ENCODE measurements around the gene TNIP2.

TNIP2 gene

GRCh38 chr4:2725380-2725779 lies 30.8 kb downstream of the TNIP2 start:
- no peaks in the 10 kb centered on the region for H3K27me3 ChIP-seq (ENCODE audit: control insufficient read depth, insufficient read depth, low read length)
- peaks cover 24% of the 10 kb centered on the region for H3K36me3 ChIP-seq (ENCODE audit: control insufficient read depth, insufficient read depth, low read length)
- H3K9me3 ChIP-seq (ENCODE audit: control insufficient read depth, insufficient read depth, low read length): no peaks in the 10 kb centered on the region
- H3K27ac ChIP-seq (ENCODE audit: low read depth, low read length): no peak overlapping the region
- no peaks in the 10 kb centered on the region for H3K4me1 ChIP-seq (ENCODE audit: control insufficient read depth, insufficient read depth, low read length)
- no peak overlapping the region for H3K9ac ChIP-seq (ENCODE audit: low read depth, low read length)
- H3K4me3 ChIP-seq (ENCODE audit: low read depth, low read length): no peak overlapping the region

- Histone ChIP-seq H3K4me1 (ENCODE audit: control insufficient read depth, insufficient read depth, low read length) (no peaks in the 10 kb centered on the region), H3K27ac (ENCODE audit: low read depth, low read length) (no peak overlapping the region), H3K27me3 (ENCODE audit: control insufficient read depth, insufficient read depth, low read length) (no peaks in the 10 kb centered on the region), H3K9me3 (ENCODE audit: control insufficient read depth, insufficient read depth, low read length) (no peaks in the 10 kb centered on the region), H3K9ac (ENCODE audit: low read depth, low read length) (no peak overlapping the region), H3K36me3 (ENCODE audit: control insufficient read depth, insufficient read depth, low read length) (peaks cover 33% of the 10 kb centered on the region), H3K4me3 (ENCODE audit: low read depth, low read length) (no peak overlapping the region)
Observed at GRCh38 chr4:2723751-2724150, 32.4 kb downstream of the TNIP2 start.

- no peak overlapping the region for H3K4me3 ChIP-seq (ENCODE audit: low read depth, low read length)
- H3K4me1 ChIP-seq (ENCODE audit: control insufficient read depth, insufficient read depth, low read length): no peaks in the 10 kb centered on the region
- H3K27me3 ChIP-seq (ENCODE audit: control insufficient read depth, insufficient read depth, low read length): no peaks in the 10 kb centered on the region
- peaks cover 46% of the 10 kb centered on the region for H3K36me3 ChIP-seq (ENCODE audit: control insufficient read depth, insufficient read depth, low read length)
- no peaks in the 10 kb centered on the region for H3K9me3 ChIP-seq (ENCODE audit: control insufficient read depth, insufficient read depth, low read length)
- no peak overlapping the region for H3K27ac ChIP-seq (ENCODE audit: low read depth, low read length)
- no peak overlapping the region for H3K9ac ChIP-seq (ENCODE audit: low read depth, low read length)
Observed at GRCh38 chr4:2722033-2722432, 34.1 kb downstream of the TNIP2 start.

- Histone ChIP-seq H3K4me1 (ENCODE audit: control insufficient read depth, insufficient read depth, low read length) (no peaks in the 10 kb centered on the region), H3K36me3 (ENCODE audit: control insufficient read depth, insufficient read depth, low read length) (peaks cover 51% of the 10 kb centered on the region), H3K27me3 (ENCODE audit: control insufficient read depth, insufficient read depth, low read length) (no peaks in the 10 kb centered on the region), H3K4me3 (ENCODE audit: low read depth, low read length) (no peak overlapping the region), H3K9ac (ENCODE audit: low read depth, low read length) (no peak overlapping the region), H3K27ac (ENCODE audit: low read depth, low read length) (no peak overlapping the region), H3K9me3 (ENCODE audit: control insufficient read depth, insufficient read depth, low read length) (no peaks in the 10 kb centered on the region)
Observed at GRCh38 chr4:2721586-2721985, 34.5 kb downstream of the TNIP2 start.

GRCh38 chr4:2716236-2716635 lies 39.9 kb downstream of the TNIP2 start:
- peaks cover 49% of the 10 kb centered on the region for H3K36me3 ChIP-seq (ENCODE audit: control insufficient read depth, insufficient read depth, low read length)
- H3K27ac ChIP-seq (ENCODE audit: low read depth, low read length): no peak overlapping the region
- H3K9me3 ChIP-seq (ENCODE audit: control insufficient read depth, insufficient read depth, low read length): no peaks in the 10 kb centered on the region
- H3K4me1 ChIP-seq (ENCODE audit: control insufficient read depth, insufficient read depth, low read length): no peaks in the 10 kb centered on the region
- no peak overlapping the region for H3K4me3 ChIP-seq (ENCODE audit: low read depth, low read length)
- no peak overlapping the region for H3K9ac ChIP-seq (ENCODE audit: low read depth, low read length)
- no peaks in the 10 kb centered on the region for H3K27me3 ChIP-seq (ENCODE audit: control insufficient read depth, insufficient read depth, low read length)

- Histone ChIP-seq H3K9ac (ENCODE audit: low read depth, low read length) (no peak overlapping the region), H3K27me3 (ENCODE audit: control insufficient read depth, insufficient read depth, low read length) (no peaks in the 10 kb centered on the region), H3K27ac (ENCODE audit: low read depth, low read length) (no peak overlapping the region), H3K9me3 (ENCODE audit: control insufficient read depth, insufficient read depth, low read length) (no peaks in the 10 kb centered on the region), H3K4me3 (ENCODE audit: low read depth, low read length) (no peak overlapping the region), H3K4me1 (ENCODE audit: control insufficient read depth, insufficient read depth, low read length) (no peaks in the 10 kb centered on the region), H3K36me3 (ENCODE audit: control insufficient read depth, insufficient read depth, low read length) (peaks cover 45% of the 10 kb centered on the region)
Observed at GRCh38 chr4:2715426-2715825, 40.7 kb downstream of the TNIP2 start.

- no peaks in the 10 kb centered on the region for H3K27me3 ChIP-seq (ENCODE audit: control insufficient read depth, insufficient read depth, low read length)
- no peaks in the 10 kb centered on the region for H3K9me3 ChIP-seq (ENCODE audit: control insufficient read depth, insufficient read depth, low read length)
- H3K36me3 ChIP-seq (ENCODE audit: control insufficient read depth, insufficient read depth, low read length): peaks cover 40% of the 10 kb centered on the region
- no peaks in the 10 kb centered on the region for H3K4me1 ChIP-seq (ENCODE audit: control insufficient read depth, insufficient read depth, low read length)
- no peak overlapping the region for H3K9ac ChIP-seq (ENCODE audit: low read depth, low read length)
- H3K4me3 ChIP-seq (ENCODE audit: low read depth, low read length): no peak overlapping the region
- H3K27ac ChIP-seq (ENCODE audit: low read depth, low read length): no peak overlapping the region
Observed at GRCh38 chr4:2714918-2715317, 41.2 kb downstream of the TNIP2 start.

GRCh38 chr4:2714061-2714770 lies 41.9 kb downstream of the TNIP2 start:
- Histone ChIP-seq H3K9ac (ENCODE audit: low read depth, low read length) (no peak overlapping the region), H3K4me1 (ENCODE audit: control insufficient read depth, insufficient read depth, low read length) (no peaks in the 10 kb centered on the region), H3K36me3 (ENCODE audit: control insufficient read depth, insufficient read depth, low read length) (peaks cover 35% of the 10 kb centered on the region)

GRCh38 chr4:2713337-2713736 lies 42.8 kb downstream of the TNIP2 start:
- Histone ChIP-seq H3K36me3 (ENCODE audit: control insufficient read depth, insufficient read depth, low read length) (peaks cover 26% of the 10 kb centered on the region), H3K27ac (ENCODE audit: low read depth, low read length) (no peak overlapping the region), H3K27me3 (ENCODE audit: control insufficient read depth, insufficient read depth, low read length) (no peaks in the 10 kb centered on the region), H3K9me3 (ENCODE audit: control insufficient read depth, insufficient read depth, low read length) (no peaks in the 10 kb centered on the region), H3K4me1 (ENCODE audit: control insufficient read depth, insufficient read depth, low read length) (no peaks in the 10 kb centered on the region), H3K9ac (ENCODE audit: low read depth, low read length) (no peak overlapping the region), H3K4me3 (ENCODE audit: low read depth, low read length) (no peak overlapping the region)

More at GRCh38 chr4:2714061-2714770, 41.9 kb downstream of the TNIP2 start:
- no peaks in the 10 kb centered on the region for H3K9me3 ChIP-seq (ENCODE audit: control insufficient read depth, insufficient read depth, low read length)
- H3K27ac ChIP-seq (ENCODE audit: low read depth, low read length): no peak overlapping the region
- no peaks in the 10 kb centered on the region for H3K27me3 ChIP-seq (ENCODE audit: control insufficient read depth, insufficient read depth, low read length)
- H3K4me3 ChIP-seq (ENCODE audit: low read depth, low read length): no peak overlapping the region

GRCh38 chr4:2712261-2712842 lies 43.8 kb downstream of the TNIP2 start:
- Histone ChIP-seq H3K9me3 (ENCODE audit: control insufficient read depth, insufficient read depth, low read length) (no peaks in the 10 kb centered on the region), H3K4me3 (ENCODE audit: low read depth, low read length) (no peak overlapping the region), H3K9ac (ENCODE audit: low read depth, low read length) (no peak overlapping the region), H3K27me3 (ENCODE audit: control insufficient read depth, insufficient read depth, low read length) (no peaks in the 10 kb centered on the region), H3K4me1 (ENCODE audit: control insufficient read depth, insufficient read depth, low read length) (no peaks in the 10 kb centered on the region), H3K27ac (ENCODE audit: low read depth, low read length) (no peak overlapping the region), H3K36me3 (ENCODE audit: control insufficient read depth, insufficient read depth, low read length) (peaks cover 20% of the 10 kb centered on the region)

GRCh38 chr4:2702770-2703169 lies 53.4 kb downstream of the TNIP2 start:
- Histone ChIP-seq H3K9ac (ENCODE audit: low read depth, low read length) (no peak overlapping the region), H3K27me3 (ENCODE audit: control insufficient read depth, insufficient read depth, low read length) (no peaks in the 10 kb centered on the region), H3K36me3 (ENCODE audit: control insufficient read depth, insufficient read depth, low read length) (peaks cover 72% of the 10 kb centered on the region), H3K4me3 (ENCODE audit: low read depth, low read length) (no peak overlapping the region), H3K27ac (ENCODE audit: low read depth, low read length) (no peak overlapping the region), H3K9me3 (ENCODE audit: control insufficient read depth, insufficient read depth, low read length) (no peaks in the 10 kb centered on the region), H3K4me1 (ENCODE audit: control insufficient read depth, insufficient read depth, low read length) (no peaks in the 10 kb centered on the region)

Measured in HUES48 (cell line).